H1 (cell line): ENCODE data around the gene AP1G2. TPM values are rescaled to one million over a fixed set of nuclear protein-coding genes. Genes with fewer than 3 reads are reported as not detected.

Experiments used
- BCL11A ChIP-seq, 2 experiments: IDR thresholded peaks; one replicate each; pipeline ENCODE4 v1.6.1; 2011; ENCODE audit warnings: low read depth in 2 of 2, low read length in 2 of 2, mild to moderate bottlenecking in 2 of 2
- CBX8 ChIP-seq: fragments of 300-800, 300-1000 bp; sonication (generic); IDR thresholded peaks from 2 replicates; pipeline ENCODE4 v1.7.1; 2016; ENCODE audit warnings: low read depth, low read length, borderline replicate concordance
- CEBPB ChIP-seq: IDR thresholded peaks from 2 replicates; pipeline ENCODE4 v1.6.1; 2012; ENCODE audit warnings: low read depth, low read length
- CHD2 ChIP-seq: IDR thresholded peaks from 2 replicates; pipeline ENCODE4 v1.6.1; 2012; ENCODE audit warnings: low read length, improper control_type of control experiment
- CTBP2 ChIP-seq: IDR thresholded peaks from 2 replicates; pipeline ENCODE4 v1.7.0; 2011; ENCODE audit warnings: borderline replicate concordance, mild to moderate bottlenecking, moderate library complexity, mixed read lengths, low read length; ENCODE audit not compliant: insufficient read depth, insufficient read length
- MAX ChIP-seq: IDR thresholded peaks from 2 replicates; pipeline ENCODE4 v1.6.1; 2012; ENCODE audit warnings: inconsistent platforms
- NRF1 ChIP-seq: IDR thresholded peaks from 2 replicates; pipeline ENCODE4 v1.6.1; 2011; ENCODE audit warnings: mild to moderate bottlenecking, low read depth, low read length, improper control_type of control experiment
- PHF8 ChIP-seq: fragments of 200-600 bp; sonication (generic); conservative IDR thresholded peaks from 2 replicates; pipeline ENCODE4 v1.7.1; 2012; ENCODE audit warnings: low read depth, mild to moderate bottlenecking, inconsistent platforms, low read length, moderate library complexity
- polyA plus RNA-seq, 7 experiments: library from polyadenylated mRNA; depleted of rRNA in 3 of 7; stranded (reverse) in 5 of 7; unstranded in 2 of 7; fragments of >200 nt in 5 of 7; fragments of 200-250 nt in 2 of 7; gene quantifications; 1 replicate in 5 of 7; 2 replicates in 1 of 7; 4 replicates in 1 of 7; pipeline versions ENCODE4 v1.2.1 to v1.2.3, GENCODE V29; 2011 to 2013; ENCODE audit warnings: missing spikeins in 2 of 7, mixed read lengths in 2 of 7
- total RNA-seq: library from RNA; stranded (reverse); fragmentation: NEBNext Ultra II Directional; extraction: Animal tissue kit (Norgen Biotek cat#: 25700); gene quantifications from 2 replicates; pipeline ENCODE4 v1.2.1, GENCODE V29; 2021
- TF ChIP-seq, protein P1 (sequence below): fragments of 300-600 bp; sonication (generic); IDR thresholded peaks from 2 replicates; pipeline ENCODE4 v1.7.1; 2012; ENCODE audit warnings: low read length, moderate library complexity, mild to moderate bottlenecking, inconsistent platforms; ENCODE audit not compliant: insufficient replicate concordance

The AP1G2 gene
- total and polyA plus RNA-seq, 2 of the 8 experiments (the other 6 are each of a cell fraction or from before 2014, with no cell fraction given), result 70.9 to 134 TPM

- TF ChIP-seq, protein P1, sequence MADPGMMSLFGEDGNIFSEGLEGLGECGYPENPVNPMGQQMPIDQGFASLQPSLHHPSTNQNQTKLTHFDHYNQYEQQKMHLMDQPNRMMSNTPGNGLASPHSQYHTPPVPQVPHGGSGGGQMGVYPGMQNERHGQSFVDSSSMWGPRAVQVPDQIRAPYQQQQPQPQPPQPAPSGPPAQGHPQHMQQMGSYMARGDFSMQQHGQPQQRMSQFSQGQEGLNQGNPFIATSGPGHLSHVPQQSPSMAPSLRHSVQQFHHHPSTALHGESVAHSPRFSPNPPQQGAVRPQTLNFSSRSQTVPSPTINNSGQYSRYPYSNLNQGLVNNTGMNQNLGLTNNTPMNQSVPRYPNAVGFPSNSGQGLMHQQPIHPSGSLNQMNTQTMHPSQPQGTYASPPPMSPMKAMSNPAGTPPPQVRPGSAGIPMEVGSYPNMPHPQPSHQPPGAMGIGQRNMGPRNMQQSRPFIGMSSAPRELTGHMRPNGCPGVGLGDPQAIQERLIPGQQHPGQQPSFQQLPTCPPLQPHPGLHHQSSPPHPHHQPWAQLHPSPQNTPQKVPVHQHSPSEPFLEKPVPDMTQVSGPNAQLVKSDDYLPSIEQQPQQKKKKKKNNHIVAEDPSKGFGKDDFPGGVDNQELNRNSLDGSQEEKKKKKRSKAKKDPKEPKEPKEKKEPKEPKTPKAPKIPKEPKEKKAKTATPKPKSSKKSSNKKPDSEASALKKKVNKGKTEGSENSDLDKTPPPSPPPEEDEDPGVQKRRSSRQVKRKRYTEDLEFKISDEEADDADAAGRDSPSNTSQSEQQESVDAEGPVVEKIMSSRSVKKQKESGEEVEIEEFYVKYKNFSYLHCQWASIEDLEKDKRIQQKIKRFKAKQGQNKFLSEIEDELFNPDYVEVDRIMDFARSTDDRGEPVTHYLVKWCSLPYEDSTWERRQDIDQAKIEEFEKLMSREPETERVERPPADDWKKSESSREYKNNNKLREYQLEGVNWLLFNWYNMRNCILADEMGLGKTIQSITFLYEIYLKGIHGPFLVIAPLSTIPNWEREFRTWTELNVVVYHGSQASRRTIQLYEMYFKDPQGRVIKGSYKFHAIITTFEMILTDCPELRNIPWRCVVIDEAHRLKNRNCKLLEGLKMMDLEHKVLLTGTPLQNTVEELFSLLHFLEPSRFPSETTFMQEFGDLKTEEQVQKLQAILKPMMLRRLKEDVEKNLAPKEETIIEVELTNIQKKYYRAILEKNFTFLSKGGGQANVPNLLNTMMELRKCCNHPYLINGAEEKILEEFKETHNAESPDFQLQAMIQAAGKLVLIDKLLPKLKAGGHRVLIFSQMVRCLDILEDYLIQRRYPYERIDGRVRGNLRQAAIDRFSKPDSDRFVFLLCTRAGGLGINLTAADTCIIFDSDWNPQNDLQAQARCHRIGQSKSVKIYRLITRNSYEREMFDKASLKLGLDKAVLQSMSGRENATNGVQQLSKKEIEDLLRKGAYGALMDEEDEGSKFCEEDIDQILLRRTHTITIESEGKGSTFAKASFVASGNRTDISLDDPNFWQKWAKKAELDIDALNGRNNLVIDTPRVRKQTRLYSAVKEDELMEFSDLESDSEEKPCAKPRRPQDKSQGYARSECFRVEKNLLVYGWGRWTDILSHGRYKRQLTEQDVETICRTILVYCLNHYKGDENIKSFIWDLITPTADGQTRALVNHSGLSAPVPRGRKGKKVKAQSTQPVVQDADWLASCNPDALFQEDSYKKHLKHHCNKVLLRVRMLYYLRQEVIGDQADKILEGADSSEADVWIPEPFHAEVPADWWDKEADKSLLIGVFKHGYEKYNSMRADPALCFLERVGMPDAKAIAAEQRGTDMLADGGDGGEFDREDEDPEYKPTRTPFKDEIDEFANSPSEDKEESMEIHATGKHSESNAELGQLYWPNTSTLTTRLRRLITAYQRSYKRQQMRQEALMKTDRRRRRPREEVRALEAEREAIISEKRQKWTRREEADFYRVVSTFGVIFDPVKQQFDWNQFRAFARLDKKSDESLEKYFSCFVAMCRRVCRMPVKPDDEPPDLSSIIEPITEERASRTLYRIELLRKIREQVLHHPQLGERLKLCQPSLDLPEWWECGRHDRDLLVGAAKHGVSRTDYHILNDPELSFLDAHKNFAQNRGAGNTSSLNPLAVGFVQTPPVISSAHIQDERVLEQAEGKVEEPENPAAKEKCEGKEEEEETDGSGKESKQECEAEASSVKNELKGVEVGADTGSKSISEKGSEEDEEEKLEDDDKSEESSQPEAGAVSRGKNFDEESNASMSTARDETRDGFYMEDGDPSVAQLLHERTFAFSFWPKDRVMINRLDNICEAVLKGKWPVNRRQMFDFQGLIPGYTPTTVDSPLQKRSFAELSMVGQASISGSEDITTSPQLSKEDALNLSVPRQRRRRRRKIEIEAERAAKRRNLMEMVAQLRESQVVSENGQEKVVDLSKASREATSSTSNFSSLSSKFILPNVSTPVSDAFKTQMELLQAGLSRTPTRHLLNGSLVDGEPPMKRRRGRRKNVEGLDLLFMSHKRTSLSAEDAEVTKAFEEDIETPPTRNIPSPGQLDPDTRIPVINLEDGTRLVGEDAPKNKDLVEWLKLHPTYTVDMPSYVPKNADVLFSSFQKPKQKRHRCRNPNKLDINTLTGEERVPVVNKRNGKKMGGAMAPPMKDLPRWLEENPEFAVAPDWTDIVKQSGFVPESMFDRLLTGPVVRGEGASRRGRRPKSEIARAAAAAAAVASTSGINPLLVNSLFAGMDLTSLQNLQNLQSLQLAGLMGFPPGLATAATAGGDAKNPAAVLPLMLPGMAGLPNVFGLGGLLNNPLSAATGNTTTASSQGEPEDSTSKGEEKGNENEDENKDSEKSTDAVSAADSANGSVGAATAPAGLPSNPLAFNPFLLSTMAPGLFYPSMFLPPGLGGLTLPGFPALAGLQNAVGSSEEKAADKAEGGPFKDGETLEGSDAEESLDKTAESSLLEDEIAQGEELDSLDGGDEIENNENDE, result no peak
- TF ChIP-seq CHD2, result no peak
- no peak for TF ChIP-seq NRF1
- no peak for TF ChIP-seq BCL11A (IDR thresholded peaks at IDR 0.05; ENCODE audit: low read depth in 2 of 2, low read length in 2 of 2)
- no peak for TF ChIP-seq CTBP2
- TF ChIP-seq CEBPB, result no peak
- TF ChIP-seq MAX, result no peak
- TF ChIP-seq PHF8, result no peak
- TF ChIP-seq CBX8, result no peak
Measured at GRCh38 chr14:23513005-23513817, 54.4 kb downstream of the AP1G2 start (continued).
